HepG2 (cell line): ENCODE data around the gene MATR3. TPM values are rescaled to one million over a fixed set of nuclear protein-coding genes. Genes with fewer than 3 reads are reported as not detected.
"Not testable (repeated sequence)": the region's sequence is repeated elsewhere in the genome, so short reads cannot be mapped to it uniquely, and the experiment has no call there.

Source experiments
- ATAC-seq: fragments of 200-7000 bp; cut with Tn5 transposase; 3 replicates; pipeline ENCODE4 v1.9.1; 2020; ENCODE audit warnings: mild to moderate bottlenecking, moderate library complexity
- BruUV-seq: library from RNA; stranded (reverse); fragments of 400-500 nt; replicated peaks from 2 replicates; lab custom pipeline; 2021; lab: Mats Ljungman, UMichigan
- CTCF ChIA-PET: fragments of 300-600 bp; formaldehyde crosslinking; extraction: SDS; loops from one replicate; lab custom pipeline; 2021; ENCODE audit warnings: low total read pairs, inconsistent platforms, low intra/inter-chr PET ratio; lab: Yijun Ruan, JAX
- POLR2A ChIA-PET: fragments of 350-600 bp; sonication (Branson Sonifier 250); formaldehyde crosslinking; loops from one replicate; lab custom pipeline; 2020; ENCODE audit warnings: antibody characterized with exemption, inconsistent platforms; lab: Yijun Ruan, JAX
- DNase-seq: peaks from one replicate; pipeline ENCODE4 v3.0.0-alpha.2; 2015; ENCODE audit warnings: low spot score
- FAIRE-seq: peaks from 3 replicates; lab custom pipeline; 2011; peaks lifted over from hg19 to GRCh38; lab: Jason Lieb, UNC
- H2AFZ ChIP-seq: one replicate; pipeline ENCODE4 v1.6.1; 2011; ENCODE audit warnings: low read length, inconsistent platforms
- H3K27ac ChIP-seq: fragments of 300-600 bp; 3 replicates; pipeline ENCODE4 v1.8.0; 2011; ENCODE audit warnings: mixed run types, mild to moderate bottlenecking, mixed read lengths, low read length, inconsistent platforms; ENCODE audit not compliant: insufficient read depth; ENCODE audit errors: extremely low read length
- H3K27me3 ChIP-seq, 2 experiments: fragments of 200-600 bp in 1 of 2; 2 replicates in 1 of 2; 3 replicates in 1 of 2; pipeline versions ENCODE4 v1.6.0 to v1.8.0; 2011; ENCODE audit warnings: low read length in 2 of 2, mild to moderate bottlenecking in 2 of 2, moderate library complexity in 2 of 2, inconsistent platforms in 1 of 2; ENCODE audit not compliant: insufficient read depth in 2 of 2, control insufficient read depth in 1 of 2
- H3K36me3 ChIP-seq, 2 experiments: fragments of 200-600 bp in 1 of 2; replicated peaks in 1 of 2; 2 replicates in 1 of 2; 3 replicates in 1 of 2; pipeline versions ENCODE4 v1.5.1 to v1.8.0; 2011; ENCODE audit warnings: low read length in 2 of 2, inconsistent platforms in 1 of 2; ENCODE audit not compliant: insufficient read depth in 2 of 2, control insufficient read depth in 1 of 2
- H3K4me1 ChIP-seq: 2 replicates; pipeline ENCODE4 v1.5.1; 2012; ENCODE audit warnings: low read length, inconsistent platforms; ENCODE audit not compliant: insufficient read depth
- H3K4me2 ChIP-seq: 2 replicates; pipeline ENCODE4 v1.6.0; 2011; ENCODE audit warnings: low read depth, low read length, inconsistent platforms
- H3K4me3 ChIP-seq, 3 experiments: fragments of 200-600 bp in 1 of 3; sonication (generic), shearing (Covaris generic) in 1 of 3; replicated peaks in 1 of 3; 2 replicates each; pipeline ENCODE4 v1.5.1; 2011 to 2016; ENCODE audit warnings: low read length in 3 of 3, inconsistent platforms in 2 of 3, low read depth in 2 of 3, mild to moderate bottlenecking in 2 of 3, control low read depth in 1 of 3, mixed read lengths in 1 of 3; ENCODE audit not compliant: insufficient read depth in 1 of 3
- H3K79me2 ChIP-seq: one replicate; pipeline ENCODE4 v1.6.1; 2011; ENCODE audit warnings: low read length, inconsistent platforms; ENCODE audit not compliant: insufficient read depth
- H3K9ac ChIP-seq: 2 replicates; pipeline ENCODE4 v1.6.0; 2011; ENCODE audit warnings: mild to moderate bottlenecking, low read depth, low read length, inconsistent platforms; ENCODE audit not compliant: insufficient read depth
- H3K9me3 ChIP-seq: 2 replicates; pipeline ENCODE4 v1.5.1; 2012; ENCODE audit warnings: mild to moderate bottlenecking, low read length
- H4K20me1 ChIP-seq: 2 replicates; pipeline ENCODE4 v1.6.0; 2011; ENCODE audit warnings: inconsistent platforms, mild to moderate bottlenecking, low read length, moderate library complexity; ENCODE audit not compliant: insufficient read depth
- ARNTL ChIP-seq: sonication (generic); formaldehyde crosslinking; IDR thresholded peaks from 2 replicates; pipeline ENCODE4 v1.4.0; 2020; ENCODE audit warnings: mild to moderate bottlenecking, missing genetic modification reagents
- KDM6A ChIP-seq: IDR thresholded peaks from 2 replicates; pipeline ENCODE4 v1.6.1; 2016; ENCODE audit warnings: low read depth
- SMAD3 ChIP-seq: sonication (generic); formaldehyde crosslinking; IDR thresholded peaks from 2 replicates; pipeline ENCODE4 v1.4.0; 2020; ENCODE audit warnings: missing genetic modification reagents
- STAG1 ChIP-seq: sonication (generic); formaldehyde crosslinking; IDR thresholded peaks from 2 replicates; pipeline ENCODE4 v1.4.0; 2020; ENCODE audit warnings: missing genetic modification reagents
- TIGD3 ChIP-seq: sonication (generic); formaldehyde crosslinking; IDR thresholded peaks from 2 replicates; pipeline ENCODE4 v1.5.1; 2020; ENCODE audit warnings: mild to moderate bottlenecking, missing genetic modification reagents, borderline replicate concordance
- WGBS: methylation state at CpG from one replicate; pipeline ENCODE4 v1.1.6; 2017; ENCODE audit warnings: low lambda C conversion rate; 5-methylcytosine and 5-hydroxymethylcytosine counted together
- in situ Hi-C: cut with HindIII; loops from 2 replicates; pipeline ENCODE4 v1.10.0; 2017; ENCODE audit warnings: low pct_unique_long_range_greater_than_20kb; ENCODE audit not compliant: extremely low pct_ligation_motif_present
- intact Hi-C: fragments of 100-400 bp; cut with micrococcal nuclease; formaldehyde crosslinking; loops from one replicate; pipeline ENCODE4 v1.10.0; 2022; ENCODE audit not compliant: unreplicated experiment
- polyA plus RNA-seq, 8 experiments: library from polyadenylated mRNA; depleted of rRNA in 3 of 8; stranded (reverse) in 7 of 8; unstranded in 1 of 8; fragments of >200 nt; fragmentation: Illumina TruSeq in 4 of 8; extraction: Trizol in 4 of 8; gene quantifications; 2 replicates each; pipeline versions ENCODE4 v1.2.1 to v1.2.3, GENCODE V29; 2011 to 2016; ENCODE audit warnings: low read depth in 4 of 8, missing spikeins in 1 of 8, mixed read lengths in 1 of 8; ENCODE audit not compliant: insufficient read depth in 1 of 8
- total RNA-seq, 5 experiments: library from RNA; depleted of rRNA; stranded (reverse); fragments of >200 nt; fragmentation: Illumina TruSeq; extraction: Trizol; gene quantifications; 2 replicates each; pipeline ENCODE4 v1.2.3, GENCODE V29; 2016; ENCODE audit warnings: low read depth in 1 of 5
- TF ChIP-seq, protein P1 (sequence below): sonication (generic); formaldehyde crosslinking; IDR thresholded peaks from 2 replicates; pipeline ENCODE4 v1.4.0; 2020; ENCODE audit warnings: mild to moderate bottlenecking, low read depth, missing genetic modification reagents
- TF ChIP-seq, protein P2 (sequence below): sonication (generic); formaldehyde crosslinking; conservative IDR thresholded peaks from 2 replicates; pipeline ENCODE4 v1.8.1; 2023; ENCODE audit warnings: missing genetic modification reagents
- TF ChIP-seq, protein P3 (sequence below): sonication (generic); formaldehyde crosslinking; IDR thresholded peaks from 2 replicates; pipeline ENCODE4 v1.5.0; 2020; ENCODE audit warnings: mild to moderate bottlenecking, missing genetic modification reagents, moderate library complexity

MATR3 gene
- total and polyA plus RNA-seq, 2 of the 13 experiments (the other 11 are each of a cell fraction or from before 2014, with no cell fraction given), result 94.2 to 341 TPM

DNA sequence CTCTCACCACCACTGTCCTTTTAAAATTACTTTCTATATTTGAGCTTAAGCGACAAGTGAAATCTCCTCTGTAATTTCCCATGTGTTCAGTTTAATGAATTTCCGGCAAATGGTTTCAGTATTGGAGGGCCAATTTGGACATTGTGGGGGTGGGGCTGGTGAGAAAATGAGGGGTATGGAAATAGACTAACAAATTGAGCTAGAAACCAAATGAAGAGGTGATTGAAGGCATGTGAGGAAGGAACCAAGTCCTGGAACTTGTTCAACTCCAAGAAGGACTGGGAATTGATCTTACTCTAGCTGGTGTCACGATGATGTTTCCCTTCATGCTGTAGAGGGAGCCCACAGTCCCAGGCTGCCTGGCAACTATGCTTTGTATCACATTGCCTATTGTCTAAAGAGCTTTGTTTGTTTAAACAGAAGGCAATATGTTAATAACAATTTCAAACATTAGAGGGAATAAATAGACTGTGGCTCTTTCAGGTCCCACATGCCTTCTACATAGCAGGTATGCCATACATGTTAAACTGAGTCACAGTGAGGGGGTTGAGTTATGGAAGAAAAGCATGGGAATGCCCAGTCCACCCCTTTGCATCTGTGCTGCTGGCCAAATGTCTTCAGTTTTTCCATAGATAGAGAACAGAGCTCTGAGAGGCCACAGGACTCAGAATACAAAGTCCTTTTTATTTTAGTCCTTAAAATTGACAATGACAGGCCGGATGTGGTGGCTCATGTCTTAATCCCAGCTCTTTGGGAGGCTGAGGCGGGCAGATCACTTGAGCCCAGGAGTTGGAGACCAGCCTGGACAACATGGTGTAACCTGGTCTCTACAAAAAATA lies 25.0 kb upstream of the MATR3 start (continued):
- TF ChIP-seq, protein P1, sequence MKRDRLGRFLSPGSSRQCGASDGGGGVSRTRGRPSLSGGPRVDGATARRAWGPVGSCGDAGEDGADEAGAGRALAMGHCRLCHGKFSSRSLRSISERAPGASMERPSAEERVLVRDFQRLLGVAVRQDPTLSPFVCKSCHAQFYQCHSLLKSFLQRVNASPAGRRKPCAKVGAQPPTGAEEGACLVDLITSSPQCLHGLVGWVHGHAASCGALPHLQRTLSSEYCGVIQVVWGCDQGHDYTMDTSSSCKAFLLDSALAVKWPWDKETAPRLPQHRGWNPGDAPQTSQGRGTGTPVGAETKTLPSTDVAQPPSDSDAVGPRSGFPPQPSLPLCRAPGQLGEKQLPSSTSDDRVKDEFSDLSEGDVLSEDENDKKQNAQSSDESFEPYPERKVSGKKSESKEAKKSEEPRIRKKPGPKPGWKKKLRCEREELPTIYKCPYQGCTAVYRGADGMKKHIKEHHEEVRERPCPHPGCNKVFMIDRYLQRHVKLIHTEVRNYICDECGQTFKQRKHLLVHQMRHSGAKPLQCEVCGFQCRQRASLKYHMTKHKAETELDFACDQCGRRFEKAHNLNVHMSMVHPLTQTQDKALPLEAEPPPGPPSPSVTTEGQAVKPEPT (CRISPR knock-in tag), result no peak
- 0 out of 2 replicates have a peak, but pooled peaks have one; percentile 7 for TF ChIP-seq STAG1 (CRISPR knock-in tag)
- no peak for TF ChIP-seq SMAD3 (CRISPR knock-in tag)
- TF ChIP-seq, protein P2, sequence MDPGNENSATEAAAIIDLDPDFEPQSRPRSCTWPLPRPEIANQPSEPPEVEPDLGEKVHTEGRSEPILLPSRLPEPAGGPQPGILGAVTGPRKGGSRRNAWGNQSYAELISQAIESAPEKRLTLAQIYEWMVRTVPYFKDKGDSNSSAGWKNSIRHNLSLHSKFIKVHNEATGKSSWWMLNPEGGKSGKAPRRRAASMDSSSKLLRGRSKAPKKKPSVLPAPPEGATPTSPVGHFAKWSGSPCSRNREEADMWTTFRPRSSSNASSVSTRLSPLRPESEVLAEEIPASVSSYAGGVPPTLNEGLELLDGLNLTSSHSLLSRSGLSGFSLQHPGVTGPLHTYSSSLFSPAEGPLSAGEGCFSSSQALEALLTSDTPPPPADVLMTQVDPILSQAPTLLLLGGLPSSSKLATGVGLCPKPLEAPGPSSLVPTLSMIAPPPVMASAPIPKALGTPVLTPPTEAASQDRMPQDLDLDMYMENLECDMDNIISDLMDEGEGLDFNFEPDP (CRISPR knock-in tag), result 0 out of 2 replicates have a peak, but pooled peaks have one; percentile 23
- TF ChIP-seq, protein P3, sequence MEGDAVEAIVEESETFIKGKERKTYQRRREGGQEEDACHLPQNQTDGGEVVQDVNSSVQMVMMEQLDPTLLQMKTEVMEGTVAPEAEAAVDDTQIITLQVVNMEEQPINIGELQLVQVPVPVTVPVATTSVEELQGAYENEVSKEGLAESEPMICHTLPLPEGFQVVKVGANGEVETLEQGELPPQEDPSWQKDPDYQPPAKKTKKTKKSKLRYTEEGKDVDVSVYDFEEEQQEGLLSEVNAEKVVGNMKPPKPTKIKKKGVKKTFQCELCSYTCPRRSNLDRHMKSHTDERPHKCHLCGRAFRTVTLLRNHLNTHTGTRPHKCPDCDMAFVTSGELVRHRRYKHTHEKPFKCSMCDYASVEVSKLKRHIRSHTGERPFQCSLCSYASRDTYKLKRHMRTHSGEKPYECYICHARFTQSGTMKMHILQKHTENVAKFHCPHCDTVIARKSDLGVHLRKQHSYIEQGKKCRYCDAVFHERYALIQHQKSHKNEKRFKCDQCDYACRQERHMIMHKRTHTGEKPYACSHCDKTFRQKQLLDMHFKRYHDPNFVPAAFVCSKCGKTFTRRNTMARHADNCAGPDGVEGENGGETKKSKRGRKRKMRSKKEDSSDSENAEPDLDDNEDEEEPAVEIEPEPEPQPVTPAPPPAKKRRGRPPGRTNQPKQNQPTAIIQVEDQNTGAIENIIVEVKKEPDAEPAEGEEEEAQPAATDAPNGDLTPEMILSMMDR (CRISPR knock-in tag), result peak; percentile 47; the same call in 1 of the 2 replicates
- no peak for TF ChIP-seq ARNTL (CRISPR knock-in tag)
- no peak for TF ChIP-seq KDM6A
- TF ChIP-seq TIGD3 (CRISPR knock-in tag), result no peak
- TF ChIP-seq, all 625 proteins: peak for 6

DNA sequence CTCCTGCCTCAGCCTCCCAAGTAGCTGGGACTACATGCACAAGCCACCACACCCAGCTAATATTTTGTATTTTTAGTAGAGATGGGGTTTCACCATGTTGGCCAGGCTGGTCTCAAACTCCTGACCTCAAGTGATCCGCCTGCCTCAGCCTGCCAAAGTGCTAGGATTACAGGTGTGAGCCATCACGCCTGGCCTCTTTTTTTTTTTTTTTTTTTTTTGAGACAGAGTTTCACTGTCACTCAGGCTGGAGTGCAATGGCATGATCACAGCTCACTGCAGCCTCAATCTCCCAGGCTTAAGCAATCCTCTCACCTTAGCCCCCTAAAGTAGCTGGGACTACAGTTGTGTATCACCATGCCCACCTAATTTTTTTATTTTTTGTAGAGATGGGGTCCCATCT lies 22.8 kb upstream of the MATR3 start:
- CTCF ChIA-PET, FAIRE-seq: not testable (repeated sequence)

More for the DNA sequence above, 22.8 kb upstream of the MATR3 start:
- Histone ChIP-seq H3K79me2 (peaks cover 27% of the 10 kb centered on the region), H3K4me1 (peaks cover 57% of the 10 kb centered on the region), H3K27ac (peak overlapping the region; percentile 5), H3K4me2 (peak overlapping the region; percentile 34)
- H2AFZ ChIP-seq, BruUV-seq, H3K4me3 ChIP-seq, H3K27me3 ChIP-seq, DNase-seq, H3K9me3 ChIP-seq, ATAC-seq, H4K20me1 ChIP-seq, H3K9ac ChIP-seq, intact Hi-C loops, H3K36me3 ChIP-seq: not testable (repeated sequence)
- 56% methylated on average over 2 of the region's 2 CpGs for WGBS
- in situ Hi-C loops, result loop anchor here (25.0 kb wide), 1 partner anchor 308 kb away; no protein-coding TSS in a partner anchor
- POLR2A ChIA-PET, result interaction anchor here (3.8 kb wide), 1 partner anchor 23 kb away, joined by 51 read pairs; the partner anchor contains the start of gene MATR3
